G401 (cell line): Measurements from ENCODE around the gene BCL2L14. TPM values are rescaled to one million over a fixed set of nuclear protein-coding genes. Genes with fewer than 3 reads are reported as not detected.

Experiments
- DNase-seq: peaks from one replicate; pipeline ENCODE4 v3.0.0-alpha.2; 2015; ENCODE audit warnings: low spot score
- in situ Hi-C: cut with HindIII; loops from 2 replicates; pipeline ENCODE4 v1.10.0; 2016; ENCODE audit warnings: low sequenced_read_pairs, mixed read lengths
- total RNA-seq: library from RNA; depleted of rRNA; stranded (reverse); fragments of >200 nt; shearing (Covaris generic); gene quantifications from 2 replicates; pipeline ENCODE4 v1.2.3, GENCODE V29; 2014; rRNA removed

BCL2L14 gene
- total RNA-seq, 1 experiment from 2014 or later, result not detected

DNA sequence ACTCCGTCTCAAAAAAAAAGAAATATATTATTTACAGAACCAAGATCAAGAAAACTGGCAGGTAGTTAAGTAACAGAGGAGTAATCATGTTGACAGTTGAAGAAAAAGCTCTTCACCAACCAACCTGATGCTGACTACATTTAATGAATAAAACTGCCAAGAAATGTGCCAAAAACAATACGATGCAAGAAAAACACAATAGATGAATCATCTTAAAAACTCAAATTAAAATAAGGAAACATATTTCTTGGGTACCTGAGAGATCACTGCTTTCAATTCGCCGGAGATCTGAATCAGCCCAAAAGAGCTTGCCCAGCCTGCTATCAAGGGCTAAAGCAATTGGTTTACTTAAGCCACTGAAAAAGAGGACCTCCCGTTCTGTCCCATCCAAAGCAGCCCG lies 76.4 kb downstream of the BCL2L14 start:
- DNase-seq, result no peak
- in situ Hi-C loops, result no loop called here

Other genes starting within 250 kb of the BCL2L14 start
- 7.7 and 13.8 TPM in 2 replicates for gene LRP6, start 196.1 kb downstream of the BCL2L14 start, total RNA-seq